Right renal cortex interstitium (tissue), 3 donors: Measurements from ENCODE around the gene LMO1. TPM values are rescaled to one million over a fixed set of nuclear protein-coding genes. Genes with fewer than 3 reads are reported as not detected.

Experiments used
- DNase-seq, 3 donors: peaks; one replicate each; pipeline ENCODE4 v3.0.0-alpha.2; 2013; ENCODE audit warnings: low read depth in 3 of 3, low spot score in 2 of 3
- polyA plus RNA-seq, 3 donors: library from polyadenylated mRNA; unstranded; fragments of 120-200 nt; gene quantifications; one replicate each; pipeline ENCODE4 v1.2.1, GENCODE V29; 2013; ENCODE audit not compliant: insufficient read length in 3 of 3

The LMO1 gene
- polyA plus RNA-seq, 3 donors = 0.51 to 1.2 (median 0.74) TPM

DNA sequence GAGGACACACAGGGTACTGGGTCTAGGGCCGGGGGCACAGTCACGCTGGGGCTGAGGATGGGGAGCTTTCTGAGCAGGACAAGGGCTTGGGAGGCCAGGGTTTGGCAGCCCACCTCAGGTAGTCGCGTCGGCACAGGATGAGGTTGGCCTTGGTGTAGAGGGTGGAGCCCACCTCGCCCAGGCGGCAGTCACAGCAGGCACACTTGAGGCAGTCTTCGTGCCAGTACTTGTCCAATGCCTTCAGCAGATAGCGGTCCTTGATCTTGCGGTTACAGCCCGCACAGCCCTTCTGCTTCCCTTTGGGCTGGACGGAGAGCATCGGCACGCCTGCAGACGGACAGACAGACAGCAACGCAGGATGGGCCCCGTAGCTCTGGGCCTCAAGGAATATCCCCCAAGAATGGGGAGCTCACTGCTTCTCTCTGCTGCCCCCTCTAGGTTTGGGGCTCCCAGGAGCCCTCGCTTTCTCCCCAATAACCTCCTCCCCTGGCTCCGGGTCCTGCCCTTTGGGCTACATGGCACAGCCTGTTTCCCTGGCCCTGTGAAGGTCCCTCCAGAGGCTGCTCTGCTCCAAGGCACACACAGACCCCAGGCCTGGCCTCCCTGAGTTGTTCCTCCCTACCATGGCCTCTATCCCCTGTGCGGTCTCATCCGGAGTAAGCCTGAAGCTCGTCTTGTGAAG, 33.4 kb downstream of the LMO1 start:
- DNase-seq = no peak

DNA sequence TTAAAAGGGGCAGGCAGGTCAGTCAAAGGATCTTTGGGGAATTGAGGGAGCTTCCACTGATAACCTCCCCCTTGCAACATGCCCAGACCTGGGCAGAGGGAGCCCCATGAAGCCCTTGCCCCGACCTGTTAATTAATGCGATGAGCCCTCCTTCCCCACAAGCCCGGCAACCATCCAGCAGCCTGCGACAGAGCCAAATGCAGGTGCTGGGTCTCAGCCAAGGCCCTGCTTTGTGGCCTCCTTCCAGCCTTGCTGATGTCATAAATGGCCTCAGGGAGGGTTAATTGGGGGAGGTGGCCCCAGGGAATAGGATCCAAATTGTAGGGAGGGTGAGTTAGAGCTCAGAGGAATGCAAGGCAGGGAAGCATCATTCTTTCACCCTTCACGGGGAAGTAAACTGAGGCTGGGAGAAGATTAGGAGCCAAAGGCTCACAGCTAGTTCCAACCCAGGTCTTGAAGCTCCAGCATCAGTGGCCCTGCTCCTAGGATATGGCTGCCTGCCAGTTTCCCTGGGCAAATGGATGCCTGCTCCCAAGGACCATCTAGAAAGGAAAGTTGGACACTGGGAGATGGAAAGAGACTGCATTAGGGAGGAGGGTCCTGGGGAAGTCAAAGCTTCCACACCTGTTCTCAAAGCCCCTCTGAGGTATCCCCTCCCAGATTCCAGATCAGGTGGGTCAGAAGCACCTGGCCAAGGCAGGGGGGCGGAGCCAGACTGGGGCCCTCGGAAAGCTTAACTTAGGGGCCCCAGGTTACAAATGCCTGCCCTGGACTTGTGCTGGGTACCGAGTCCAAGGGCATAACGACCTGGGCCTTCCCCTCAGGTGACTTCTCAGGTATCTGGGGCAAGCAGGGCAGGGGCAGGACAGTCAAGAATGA, 34.1 kb downstream of the LMO1 start:
- DNase-seq = no peak

DNA sequence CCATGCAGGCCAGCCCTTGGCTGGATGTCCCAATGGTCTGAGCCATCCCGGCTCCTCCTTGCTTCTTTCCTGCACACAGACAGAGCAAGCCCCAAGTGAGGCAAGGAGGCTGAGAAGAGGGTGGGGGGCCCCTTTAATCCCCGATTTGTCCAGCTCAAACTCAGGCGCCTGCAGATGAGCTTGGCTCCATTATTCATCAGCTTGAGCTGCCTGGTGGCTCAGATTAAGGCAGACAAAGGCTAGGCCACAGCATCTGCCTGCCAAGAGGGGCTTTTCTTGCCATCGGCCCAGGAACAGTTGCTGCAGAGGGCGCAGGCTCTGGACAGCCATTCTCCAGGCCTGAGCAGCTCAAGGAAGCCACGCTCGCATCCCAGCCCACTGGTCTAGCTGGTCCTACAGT, 35.4 kb downstream of the LMO1 start:
- DNase-seq = no peak

DNA sequence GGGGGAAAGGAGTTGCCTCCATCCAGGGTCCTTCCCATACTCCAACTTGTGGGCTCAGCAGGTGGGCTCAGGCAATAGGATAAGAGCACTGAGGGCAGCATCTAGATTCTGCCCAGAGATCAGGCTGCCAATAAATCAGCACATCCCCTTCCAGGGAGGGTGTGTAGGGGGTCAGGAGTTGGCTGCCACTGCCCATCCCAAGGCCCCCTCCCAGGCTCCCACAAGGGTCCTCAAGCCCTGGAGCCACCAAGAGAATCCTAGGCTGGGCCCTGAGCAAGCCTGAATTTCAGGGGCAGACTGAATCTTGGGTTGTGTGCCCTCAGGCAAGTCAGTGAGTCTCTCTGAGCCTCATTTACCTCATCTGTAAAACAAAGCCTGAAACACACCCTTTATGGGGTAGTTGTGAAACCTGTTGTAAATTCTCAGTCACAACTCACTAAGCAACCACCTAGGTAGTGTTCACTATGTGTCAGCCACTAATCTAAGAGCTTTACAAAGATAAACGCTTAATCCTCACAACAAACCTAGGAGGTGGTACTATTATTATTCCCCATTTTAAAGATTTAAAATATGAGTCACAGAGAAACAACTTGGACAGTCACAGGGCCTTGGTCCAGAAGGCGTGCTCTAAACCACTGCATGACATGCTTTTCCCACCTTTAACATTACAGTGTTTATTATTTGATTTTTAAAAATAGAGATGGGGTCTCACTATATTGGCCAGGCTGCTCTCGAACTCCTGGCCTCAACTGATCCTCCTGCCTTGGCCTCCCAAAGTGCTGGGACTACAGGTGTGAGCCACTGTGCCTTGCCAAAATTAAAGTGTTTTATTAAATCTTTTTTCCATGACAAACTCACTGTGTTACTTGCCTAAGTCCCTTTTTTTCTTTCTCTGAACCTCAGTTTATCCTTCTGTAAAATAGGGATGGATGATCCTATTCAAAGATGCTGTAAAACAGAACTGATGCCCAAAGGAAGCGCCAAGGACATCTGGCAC, 36.2 kb downstream of the LMO1 start:
- DNase-seq = no peak

DNA sequence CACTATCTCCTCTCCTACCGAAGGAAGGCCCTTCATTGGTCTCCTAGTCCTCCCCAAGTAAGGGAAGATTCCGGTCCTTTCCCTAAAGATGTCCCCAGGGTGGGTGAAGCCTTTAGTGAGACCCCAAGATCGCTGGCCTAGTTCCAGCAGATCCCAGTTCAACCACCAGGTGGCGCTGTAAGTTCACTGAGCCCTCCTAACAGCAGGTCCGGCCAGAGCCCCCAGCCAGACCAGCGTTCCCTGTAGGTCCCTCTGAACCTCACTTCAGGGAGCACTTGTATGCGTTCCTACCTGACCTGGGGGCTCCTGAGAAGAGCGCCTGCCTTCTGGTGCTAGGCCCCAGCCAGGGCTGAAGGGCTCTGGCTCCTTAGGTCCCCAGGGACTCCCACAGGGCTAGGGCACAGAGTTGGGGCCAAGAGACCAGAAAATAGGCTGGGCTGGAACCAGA, 38.1 kb downstream of the LMO1 start:
- DNase-seq = peak; percentile 56 to 68 (median 66)

DNA sequence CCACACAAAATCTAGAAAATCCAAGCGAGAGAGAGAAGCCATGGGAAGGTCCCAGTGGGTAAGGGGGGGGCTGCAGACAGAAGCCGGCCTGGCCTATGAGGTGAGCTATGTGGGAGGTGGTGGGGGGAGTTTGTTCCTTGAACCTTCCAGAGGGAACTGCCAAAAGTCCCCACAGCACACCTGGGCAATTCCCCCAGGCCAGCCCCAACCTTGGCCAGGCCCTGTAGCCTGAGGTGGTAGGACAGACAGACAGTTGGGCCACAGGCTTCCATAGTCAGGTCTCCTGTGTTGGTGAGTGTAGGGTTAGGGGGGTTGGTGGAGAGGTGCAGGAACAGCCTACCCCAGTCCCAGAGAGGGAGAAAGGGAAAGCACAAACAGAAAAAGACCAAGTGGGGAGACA, 39.0 kb downstream of the LMO1 start:
- no peak for DNase-seq

DNA sequence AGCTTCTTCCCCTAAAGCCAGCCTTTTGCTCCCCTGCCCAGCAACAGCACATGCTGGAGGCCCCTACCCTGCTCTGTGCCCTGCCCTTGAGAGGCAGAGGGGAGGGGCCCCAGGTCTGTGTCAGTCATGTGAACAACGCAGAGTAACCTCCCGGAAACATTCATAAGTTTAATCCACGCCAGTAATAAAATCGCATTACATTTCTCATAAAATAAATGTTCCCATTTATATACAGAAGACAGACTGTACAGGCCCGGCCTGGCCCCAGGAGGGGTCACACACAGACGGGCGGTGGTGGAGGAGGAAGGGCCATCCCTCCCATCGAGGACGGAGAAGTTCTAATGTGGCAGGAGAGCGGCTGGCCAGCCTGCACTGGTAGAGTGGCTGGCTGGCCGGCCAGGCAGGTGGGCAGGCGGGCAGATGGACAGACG, 39.5 kb downstream of the LMO1 start:
- no peak for DNase-seq

DNA sequence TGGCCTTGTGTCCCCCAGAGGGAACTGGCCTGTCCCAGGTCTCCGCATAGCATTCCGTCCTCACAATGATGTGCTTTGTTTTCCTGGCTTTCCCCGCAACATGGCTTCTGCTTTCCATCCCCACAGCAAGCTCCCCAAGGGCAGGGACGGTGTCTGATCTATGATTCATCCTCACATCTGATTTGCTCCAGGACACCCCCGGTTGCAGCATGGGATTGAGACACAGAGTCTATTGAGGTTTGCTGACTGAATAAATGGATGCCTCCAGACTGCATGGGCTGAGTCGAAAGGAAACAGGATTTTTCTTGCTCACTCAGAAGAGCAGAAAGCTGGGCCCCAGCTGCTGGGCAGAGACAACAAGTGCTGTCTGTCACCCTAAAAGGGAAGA, 40.2 kb downstream of the LMO1 start:
- DNase-seq = no peak

DNA sequence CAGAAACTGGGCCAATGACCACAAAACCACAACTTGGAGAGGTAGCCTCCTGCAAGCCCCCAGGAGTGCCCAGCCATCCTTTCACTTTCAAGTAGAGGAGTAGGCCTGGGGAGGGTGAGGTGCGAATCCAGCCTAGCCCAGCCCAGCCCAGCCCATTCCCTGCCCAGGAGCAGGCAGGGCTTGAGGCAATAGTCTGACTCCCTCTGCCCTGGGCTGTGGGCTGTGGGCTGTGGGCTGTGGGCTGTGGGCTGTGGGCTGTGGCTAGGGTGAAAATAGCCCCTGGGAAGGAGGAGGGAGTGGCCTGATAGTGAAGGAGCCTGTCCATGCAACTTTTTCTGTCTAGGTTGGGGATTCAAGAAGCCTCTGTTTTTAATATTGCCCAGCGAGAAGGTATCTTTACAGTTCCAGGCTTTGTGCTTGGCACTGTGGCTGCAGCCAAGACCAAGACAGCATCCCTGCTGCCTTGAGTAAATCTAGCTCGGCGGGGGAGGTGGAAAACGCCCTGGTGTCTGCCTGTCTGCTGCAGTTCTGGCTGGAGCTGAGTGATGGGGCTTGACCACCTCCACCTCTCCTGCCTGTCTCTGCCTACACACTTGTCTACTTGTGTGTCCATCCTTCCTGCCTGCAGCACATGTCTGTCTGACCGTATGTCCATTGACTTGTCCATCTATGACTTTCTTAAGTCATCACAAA, 40.7 kb downstream of the LMO1 start:
- no peak for DNase-seq

DNA sequence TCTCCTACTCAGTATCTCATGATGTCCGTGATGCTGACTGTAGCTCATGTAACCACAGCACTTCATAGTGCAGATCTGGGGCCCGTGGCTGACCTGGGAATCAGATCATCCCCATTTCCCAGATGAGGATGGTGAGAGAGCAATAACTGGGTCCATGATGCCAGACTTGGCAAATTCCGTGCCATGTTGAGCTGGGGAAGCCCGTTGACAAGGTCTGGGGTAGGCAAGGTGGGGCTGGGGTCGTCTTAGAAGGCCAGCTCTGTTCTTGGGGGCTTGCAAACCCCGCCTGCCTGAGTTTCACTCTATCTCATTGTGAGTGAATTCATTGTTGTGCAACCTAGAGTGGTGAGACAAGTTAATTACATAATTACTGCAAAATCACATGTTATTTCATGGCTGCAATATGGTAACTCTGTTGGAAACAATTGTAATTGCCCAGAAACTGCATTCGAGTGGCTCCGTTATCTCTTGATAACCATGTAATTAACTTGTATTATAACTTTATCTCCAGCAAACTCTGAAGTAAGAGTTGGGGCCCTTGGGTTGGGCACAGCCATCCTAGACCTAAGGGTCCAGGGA, 41.7 kb downstream of the LMO1 start:
- DNase-seq = no peak

DNA sequence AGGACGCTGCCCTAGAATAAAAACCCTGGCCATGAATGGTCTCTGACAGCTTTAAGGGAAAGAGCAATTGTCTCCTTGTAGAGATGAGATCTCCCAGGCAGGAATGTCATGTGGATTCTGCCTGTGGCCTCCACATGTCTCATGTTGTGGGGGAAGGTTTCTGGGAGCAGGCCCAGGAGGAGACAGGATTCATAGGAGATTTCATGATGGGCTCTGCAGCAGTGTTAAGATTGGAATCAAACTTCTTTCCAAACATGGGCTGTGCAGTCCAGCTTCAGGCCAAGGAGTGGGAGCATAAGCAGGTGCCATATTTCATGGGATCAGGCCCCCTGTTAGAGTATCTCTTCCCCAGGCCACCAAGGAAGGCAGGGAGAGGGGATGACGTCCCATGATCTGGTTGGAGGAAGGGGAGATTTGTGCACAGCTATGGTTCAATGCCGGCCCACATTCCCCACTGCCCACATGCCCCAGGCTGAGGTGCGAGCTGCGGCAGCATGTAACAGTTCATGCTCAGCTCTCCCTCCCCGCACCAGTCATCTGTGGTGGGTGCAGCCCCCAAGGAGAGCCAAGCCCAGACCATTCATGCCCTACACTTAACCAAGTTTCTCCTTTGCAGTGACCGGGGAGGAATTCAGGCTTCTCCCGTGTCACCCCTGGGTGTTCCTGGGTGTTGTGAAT, 42.5 kb downstream of the LMO1 start:
- DNase-seq = no peak

DNA sequence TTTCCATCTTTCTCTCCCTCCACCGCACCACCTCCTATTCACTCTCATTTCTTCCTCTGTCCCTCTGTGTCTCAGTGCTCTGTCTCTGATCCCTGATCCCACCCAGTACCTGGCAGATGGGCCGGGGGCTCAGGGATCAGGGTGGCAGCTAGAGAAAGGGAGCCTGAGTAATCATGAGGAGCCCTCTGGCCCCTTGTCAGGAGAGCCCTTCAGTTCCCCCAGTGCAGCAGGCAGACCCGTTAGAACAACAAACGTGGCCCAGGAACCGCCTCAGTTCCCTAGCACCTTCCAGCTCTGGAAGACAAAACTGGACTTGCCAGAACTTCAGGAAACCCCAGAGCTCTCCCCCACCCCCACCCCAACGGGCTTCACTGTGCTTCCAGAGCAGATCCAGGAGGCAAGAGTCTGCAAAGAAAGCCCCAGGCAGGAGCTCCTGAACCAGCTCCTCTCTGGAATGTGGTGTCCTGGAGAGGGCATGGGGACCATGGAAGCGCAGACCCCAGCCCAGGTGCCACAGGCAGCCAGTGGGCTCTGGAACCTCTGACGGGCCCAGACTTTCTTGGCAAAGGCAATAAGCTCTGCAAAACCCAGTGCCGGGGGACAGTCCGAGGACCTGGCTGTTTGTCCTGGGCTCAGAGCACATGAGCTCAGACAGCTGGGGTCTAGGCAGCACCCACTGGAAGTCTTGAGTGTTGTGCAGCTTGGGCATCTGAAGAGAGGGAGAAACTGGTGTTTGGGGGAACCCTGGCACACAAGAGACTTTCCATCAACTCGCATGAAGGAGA, 43.2 kb downstream of the LMO1 start:
- no peak for DNase-seq

DNA sequence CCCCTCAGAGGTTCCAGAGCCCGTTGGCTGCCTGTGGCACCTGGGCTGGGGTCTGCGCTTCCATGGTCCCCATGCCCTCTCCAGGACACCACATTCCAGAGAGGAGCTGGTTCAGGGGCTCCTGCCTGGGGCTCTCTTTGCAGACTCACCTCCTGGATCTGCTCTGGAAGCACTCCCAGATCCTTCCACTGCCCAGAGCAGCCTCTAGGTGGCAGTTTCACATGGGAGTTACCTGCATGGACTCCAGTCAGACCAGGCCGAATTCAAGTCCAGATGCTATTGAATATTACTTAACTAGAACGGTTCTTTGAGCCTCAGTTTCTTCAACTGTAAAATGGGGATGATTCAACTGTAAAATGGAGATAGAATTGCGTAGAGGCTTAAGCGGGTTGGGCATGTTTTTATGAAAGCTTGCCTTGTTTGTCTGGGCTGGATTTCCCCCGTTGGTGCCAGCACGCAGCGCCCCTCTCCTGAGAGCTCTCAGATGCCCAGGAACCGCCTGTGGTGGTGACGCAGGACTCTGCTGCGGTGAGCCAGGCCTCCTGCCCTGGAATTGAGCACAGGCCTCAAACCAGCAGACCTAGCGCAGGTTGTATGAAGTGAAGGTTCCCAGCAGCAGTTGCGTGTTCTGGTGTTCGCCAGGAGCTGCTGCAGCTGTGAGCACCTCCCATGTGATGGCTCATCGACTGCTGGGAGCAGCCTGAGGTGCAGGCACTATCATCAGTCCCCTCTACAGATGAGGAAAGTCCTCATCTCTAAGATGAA, 44.2 kb downstream of the LMO1 start:
- no peak for DNase-seq

DNA sequence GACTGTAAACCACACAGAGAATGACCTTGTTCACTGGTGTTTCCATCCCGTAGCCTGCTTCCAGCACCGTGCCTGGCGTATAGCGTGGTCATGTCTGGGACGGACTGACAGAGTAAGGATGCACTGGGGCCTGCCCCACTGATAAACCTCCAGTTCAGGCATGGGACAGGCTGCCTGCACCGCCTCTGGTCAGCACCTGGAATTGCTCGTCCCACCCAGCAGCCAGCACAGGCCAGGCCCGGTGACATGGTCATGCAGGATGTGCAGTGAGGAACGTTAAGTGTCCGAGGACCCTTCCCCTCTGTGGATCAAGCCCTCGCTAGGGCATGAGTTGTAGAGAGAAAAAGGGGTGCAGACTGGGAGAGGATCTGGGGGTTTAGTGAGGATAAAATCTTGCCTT, 44.8 kb downstream of the LMO1 start:
- DNase-seq = no peak

DNA sequence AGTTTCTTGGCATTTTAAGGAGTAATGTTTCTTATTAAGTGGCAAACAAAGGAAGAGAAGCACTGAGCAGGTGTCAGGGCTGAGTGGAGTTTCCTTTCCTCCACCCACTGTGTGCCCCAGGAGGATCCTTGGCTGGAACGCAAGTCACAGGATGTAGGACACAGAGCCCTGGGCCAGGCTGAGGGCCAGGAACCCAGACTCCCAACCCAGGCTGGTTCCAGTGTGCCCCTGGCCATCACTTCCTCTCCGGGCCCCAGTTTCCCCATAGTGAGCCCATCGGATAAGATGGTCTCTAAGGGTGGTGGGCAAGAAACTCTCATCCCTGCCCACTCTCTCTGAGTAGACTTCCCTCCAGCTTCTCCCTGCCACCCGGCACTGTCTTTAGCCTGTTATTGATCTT, 45.3 kb downstream of the LMO1 start:
- no peak for DNase-seq

DNA sequence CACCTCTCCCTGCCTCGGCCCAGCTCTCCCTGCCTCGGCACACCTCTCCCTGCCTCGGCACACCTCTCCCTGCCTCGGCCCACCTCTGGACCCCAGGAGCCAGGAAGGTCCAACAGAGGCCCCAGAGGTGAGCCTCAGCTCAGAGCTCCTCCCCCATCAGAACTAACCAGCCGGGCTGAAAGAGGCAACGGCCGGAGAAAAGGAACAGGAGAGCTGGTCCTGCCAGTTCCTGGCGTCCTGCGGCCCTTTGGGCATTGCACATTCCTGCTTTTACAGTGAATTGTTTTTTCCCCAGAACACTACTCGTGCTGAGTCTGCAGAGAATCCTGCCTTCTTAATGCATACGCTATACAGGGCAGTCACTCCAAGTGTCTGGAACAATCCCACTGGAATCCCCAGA, 45.8 kb downstream of the LMO1 start:
- DNase-seq = no peak

DNA sequence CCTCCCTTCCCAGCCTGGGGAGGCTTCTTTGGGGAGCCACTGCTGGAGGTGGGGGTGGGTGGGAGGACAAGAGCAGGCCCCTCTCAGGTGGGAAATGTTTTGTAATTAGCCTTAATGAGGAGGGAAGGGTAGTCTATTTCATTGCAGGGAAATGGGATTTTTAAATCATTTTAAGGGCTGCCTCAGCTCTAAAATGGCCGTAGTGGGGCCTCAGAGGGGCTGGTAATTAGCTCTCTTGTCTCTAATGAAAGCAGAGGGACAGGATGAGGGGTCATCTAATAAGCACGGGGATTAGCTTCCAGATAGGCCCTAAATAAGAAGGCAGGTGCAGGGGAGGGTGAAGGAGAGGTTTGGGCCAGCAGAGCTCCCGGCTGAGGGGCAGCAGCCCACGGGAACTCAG, 46.5 kb downstream of the LMO1 start:
- no peak for DNase-seq

DNA sequence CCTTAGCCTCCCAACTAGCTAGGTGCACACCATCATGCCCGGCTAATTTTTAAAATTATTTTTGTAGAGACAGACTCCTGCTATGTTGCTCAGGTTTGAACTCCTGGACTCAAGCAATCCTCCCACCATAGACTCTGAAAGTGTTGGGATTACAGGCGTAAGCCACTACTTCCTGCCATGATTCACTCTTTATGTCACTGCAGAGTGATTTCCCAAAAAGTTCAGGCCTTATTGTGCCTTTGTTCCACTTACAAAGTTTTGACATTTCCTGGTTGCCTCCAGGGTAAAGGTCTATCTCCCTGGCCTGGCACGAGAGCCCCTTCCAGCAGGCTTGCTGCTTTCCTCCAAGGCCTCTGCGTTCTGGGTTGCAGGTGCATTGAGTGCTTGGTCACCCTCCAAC, 50.3 kb downstream of the LMO1 start:
- no peak for DNase-seq
